Dermis microvascular lymphatic vessel endothelial cell (primary cell): ENCODE data around the gene SIM2. TPM values are rescaled to one million over a fixed set of nuclear protein-coding genes. Genes with fewer than 3 reads are reported as not detected.

Experiments
- DNase-seq, 2 donors: peaks; one replicate each; pipeline versions ENCODE4 v3.0.0 to v3.0.0-alpha.2; 2010; ENCODE audit warnings: low read depth in 2 of 2
- total RNA-seq: library from RNA; depleted of rRNA; stranded (reverse); fragments of >200 nt; gene quantifications from 2 replicates; pipeline ENCODE4 v1.2.1, GENCODE V29; 2014

Gene SIM2
- total RNA-seq, 1 donor from 2014 or later: not detected

- no peak for DNase-seq
These were observed 14.8 kb downstream of the SIM2 start for GRCh38 chr21:36713746-36714145.

GRCh38 chr21:36716387-36716786, 17.5 kb downstream of the SIM2 start:
- DNase-seq: no peak

- DNase-seq: no peak
These were observed 17.9 kb downstream of the SIM2 start for GRCh38 chr21:36716836-36717235.

GRCh38 chr21:36717976-36718375, 19.1 kb downstream of the SIM2 start:
- no peak for DNase-seq

GRCh38 chr21:36718951-36719501, 20.1 kb downstream of the SIM2 start:
- no peak for DNase-seq

GRCh38 chr21:36719614-36720013, 20.7 kb downstream of the SIM2 start:
- no peak for DNase-seq

GRCh38 chr21:36721817-36722216, 22.9 kb downstream of the SIM2 start:
- no peak for DNase-seq

GRCh38 chr21:36722370-36723368, 23.8 kb downstream of the SIM2 start:
- no peak for DNase-seq

GRCh38 chr21:36723371-36723881, 24.5 kb downstream of the SIM2 start:
- DNase-seq: no peak

GRCh38 chr21:36724660-36725059, 25.7 kb downstream of the SIM2 start:
- no peak for DNase-seq

GRCh38 chr21:36725793-36726386, 27.0 kb downstream of the SIM2 start:
- DNase-seq: no peak

GRCh38 chr21:36727866-36728265, 29.0 kb downstream of the SIM2 start:
- no peak for DNase-seq

- DNase-seq: no peak
These were observed 29.6 kb downstream of the SIM2 start for GRCh38 chr21:36728371-36729111.

- DNase-seq: no peak
These were observed 30.5 kb downstream of the SIM2 start for GRCh38 chr21:36729310-36729970.

- no peak for DNase-seq
These were observed 31.7 kb downstream of the SIM2 start for GRCh38 chr21:36730291-36731281.

GRCh38 chr21:36732217-36732616, 33.3 kb downstream of the SIM2 start:
- no peak for DNase-seq

GRCh38 chr21:36732761-36733160, 33.8 kb downstream of the SIM2 start:
- DNase-seq: no peak

GRCh38 chr21:36733857-36734256, 34.9 kb downstream of the SIM2 start:
- no peak for DNase-seq

- DNase-seq: no peak
These were observed 35.7 kb downstream of the SIM2 start for GRCh38 chr21:36734367-36735200.
